Heart right ventricle (tissue), 16 donors: ENCODE results near the gene DEPDC1B. TPM values are rescaled to one million over a fixed set of nuclear protein-coding genes. Genes with fewer than 3 reads are reported as not detected.

Experiments
- ATAC-seq, 8 donors: fragments of 200-7000 bp; cut with Tn5 transposase; one replicate each; pipeline ENCODE4 v1.9.1; 2020; ENCODE audit warnings: mild to moderate bottlenecking in 8 of 8, moderate library complexity in 8 of 8, moderate number of reproducible peaks in 1 of 8
- DNase-seq, 2 donors: peaks; one replicate each; pipeline ENCODE4 v3.0.0-alpha.2; 2020
- H3K27ac ChIP-seq, 10 donors: fragments of 200-600 bp; sonication (generic) in 2 of 10; one replicate each; pipeline versions ENCODE4 v1.5.0 to v1.8.0; 2020 to 2022; ENCODE audit warnings: mild to moderate bottlenecking in 3 of 10
- H3K27me3 ChIP-seq, 7 donors: fragments of 200-600 bp; one replicate each; pipeline ENCODE4 v1.8.0; 2021 to 2022; ENCODE audit warnings: mild to moderate bottlenecking in 2 of 7
- H3K36me3 ChIP-seq, 9 donors: fragments of 200-600 bp; sonication (generic) in 1 of 9; one replicate each; pipeline versions ENCODE4 v1.5.0 to v1.8.0; 2020 to 2022; ENCODE audit warnings: mild to moderate bottlenecking in 2 of 9
- H3K4me1 ChIP-seq, 9 donors: fragments of 200-600 bp; sonication (generic) in 1 of 9; one replicate each; pipeline versions ENCODE4 v1.5.0 to v1.8.0; 2020 to 2022; ENCODE audit warnings: mild to moderate bottlenecking in 4 of 9
- H3K4me3 ChIP-seq, 10 donors: fragments of 200-600 bp; sonication (generic) in 2 of 10; one replicate each; pipeline versions ENCODE4 v1.5.0 to v1.8.0; 2020 to 2022; ENCODE audit warnings: mild to moderate bottlenecking in 7 of 10, moderate library complexity in 2 of 10
- H3K9me3 ChIP-seq, 11 donors: fragments of 200-600 bp in 10 of 11; sonication (generic) in 2 of 11; one replicate each; pipeline versions ENCODE4 v1.5.0 to v1.8.0; 2013 to 2022; ENCODE audit warnings: mild to moderate bottlenecking in 2 of 11, control low read depth in 1 of 11, moderate library complexity in 1 of 11
- WGBS, 2 donors: extraction: QIAGEN DNeasy Blood & Tissue Kit; methylation state at CpG; one replicate each; pipeline ENCODE4 v1.1.7; 2013; ENCODE audit warnings: inconsistent platforms in 1 of 2; 5-methylcytosine and 5-hydroxymethylcytosine counted together
- intact Hi-C, 10 donors: fragments of 100-400 bp; cut with DNase I; formaldehyde crosslinking; loops; one replicate each; pipeline versions ENCODE4 v1.11.1 to v1.14.2; 2022
- polyA plus RNA-seq, 2 donors: library from polyadenylated mRNA; stranded (reverse); fragments of 200-250 nt; gene quantifications; one replicate each; pipeline ENCODE4 v1.2.3, GENCODE V29; 2013
- total RNA-seq, 10 donors: library from RNA; stranded (reverse); fragmentation: NEBNext Ultra II Directional in 3 of 10; extraction: Animal tissue kit (Norgen Biotek cat#: 25700) in 3 of 10; gene quantifications; one replicate each; pipeline versions ENCODE4 v1.2.1 to v1.2.4, GENCODE V29; 2021 to 2023
- TF ChIP-seq, protein P1 (sequence below), 9 donors: fragments of 200-600 bp; sonication (generic) in 2 of 9; IDR thresholded peaks; one replicate each; pipeline versions ENCODE4 v1.5.0 to v1.8.0; 2021 to 2022; ENCODE audit warnings: antibody characterized with exemption in 9 of 9, mild to moderate bottlenecking in 5 of 9, moderate library complexity in 1 of 9
- donor health status: Arrhythmogenic right ventricular cardiomyopathy.
- donor health status: ischemic (EF 13 %, LVEDD 7.1; RV severe dilation, severe dysfunction).
- donor health status: healthy with polysubstance abuse.
- donor health status: DM: no; HTN: yes; CAD: no.
- donor health status: DM: no; HTN: no; CAD: no.
- donor health status: ischemic (EF 25% LVEDD 6.9; RV normal size, moderate dysfunction).
- donor health status: ischemic (EF 25% LVEDD 5.7; RV mildly dilated, moderate dysfunction).
- donor health status: healthy.
- donor health status: DM: yes; HTN: yes; CAD: no.
- donor health status: Ischemic cardiomyopathy.
- donor health status: ischemic (EF 35%, LVEDD 5.7; RV mildly dilated, moderate dysfunction).
- donor health status: nonischemic (EF 11% LVEDD 7.7; RV severe dilation, severe dysfunction).
- donor health status: DM: yes; HTN: yes; CAD: no.
- donor health status: PGD.
- donor health status: ischemic (EF 29% LVEDD 5.4; RV normal size, mild dysfunction).
- donor health status: nonischemic (EF 23%, LVEDD 6.1; RV moderate dilation, normal function).

DEPDC1B gene
- total and polyA plus RNA-seq, 12 donors = 0.04 to 1.1 (median 0.46) TPM; not detected in 7

DNA sequence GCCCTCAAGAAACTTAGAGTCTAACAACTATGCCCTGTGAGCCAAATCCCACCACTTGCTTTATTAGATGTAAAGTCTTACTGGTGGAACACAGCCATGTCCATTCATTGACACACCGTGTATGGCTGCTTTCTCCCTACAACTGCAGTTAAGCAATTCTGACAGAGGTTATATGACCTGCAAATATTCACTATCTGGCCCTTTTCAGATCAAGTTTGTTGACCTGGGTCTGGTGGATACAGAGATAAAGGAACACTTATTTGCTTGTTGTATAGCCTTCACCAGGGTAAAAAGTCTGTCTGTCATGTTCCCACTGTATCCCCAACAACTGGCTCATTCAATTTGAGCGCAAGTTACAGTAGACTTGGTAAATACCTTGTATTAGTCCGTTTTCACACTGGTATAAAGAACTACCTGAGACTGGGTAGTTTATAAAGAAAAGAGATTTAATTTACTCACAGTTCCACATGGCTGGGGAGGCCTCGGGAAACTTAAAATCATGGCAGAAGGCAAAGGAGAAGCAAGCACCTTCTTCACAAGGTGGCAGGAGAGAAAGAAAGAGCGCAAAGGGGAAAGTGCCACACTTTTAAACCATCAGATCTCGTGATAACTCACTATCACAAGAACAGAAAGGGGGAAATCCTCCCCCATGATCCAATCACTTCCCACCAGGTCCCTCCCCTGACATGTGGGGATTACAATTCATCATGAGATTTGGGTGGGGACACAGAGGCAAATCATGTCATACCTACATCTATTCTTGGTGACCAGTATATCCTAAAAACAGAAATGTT, 27.9 kb downstream of the DEPDC1B start:
- TF ChIP-seq, protein P1, sequence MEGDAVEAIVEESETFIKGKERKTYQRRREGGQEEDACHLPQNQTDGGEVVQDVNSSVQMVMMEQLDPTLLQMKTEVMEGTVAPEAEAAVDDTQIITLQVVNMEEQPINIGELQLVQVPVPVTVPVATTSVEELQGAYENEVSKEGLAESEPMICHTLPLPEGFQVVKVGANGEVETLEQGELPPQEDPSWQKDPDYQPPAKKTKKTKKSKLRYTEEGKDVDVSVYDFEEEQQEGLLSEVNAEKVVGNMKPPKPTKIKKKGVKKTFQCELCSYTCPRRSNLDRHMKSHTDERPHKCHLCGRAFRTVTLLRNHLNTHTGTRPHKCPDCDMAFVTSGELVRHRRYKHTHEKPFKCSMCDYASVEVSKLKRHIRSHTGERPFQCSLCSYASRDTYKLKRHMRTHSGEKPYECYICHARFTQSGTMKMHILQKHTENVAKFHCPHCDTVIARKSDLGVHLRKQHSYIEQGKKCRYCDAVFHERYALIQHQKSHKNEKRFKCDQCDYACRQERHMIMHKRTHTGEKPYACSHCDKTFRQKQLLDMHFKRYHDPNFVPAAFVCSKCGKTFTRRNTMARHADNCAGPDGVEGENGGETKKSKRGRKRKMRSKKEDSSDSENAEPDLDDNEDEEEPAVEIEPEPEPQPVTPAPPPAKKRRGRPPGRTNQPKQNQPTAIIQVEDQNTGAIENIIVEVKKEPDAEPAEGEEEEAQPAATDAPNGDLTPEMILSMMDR (IDR thresholded peaks at IDR 0.05) = no peak
- intact Hi-C loops = loop anchor here in 6 of 10 donors (5.0 to 10.0 kb wide), 4 partner anchors 857 to 1473 kb away; no protein-coding TSS in a partner anchor
- Histone ChIP-seq H3K9me3 (no peaks in the 10 kb centered on the region), H3K4me3 (no peak overlapping the region), H3K27me3 (no peaks in the 10 kb centered on the region), H3K36me3 (no peaks in the 10 kb centered on the region), H3K27ac (no peak overlapping the region), H3K4me1 (peaks cover 0 to 4% (median 0%) of the 10 kb centered on the region in 9 donors)
- no peak for ATAC-seq
- no peak for DNase-seq
- WGBS, 2 donors = 95 to 97% methylated on average over 6 of the region's 6 CpGs

DNA sequence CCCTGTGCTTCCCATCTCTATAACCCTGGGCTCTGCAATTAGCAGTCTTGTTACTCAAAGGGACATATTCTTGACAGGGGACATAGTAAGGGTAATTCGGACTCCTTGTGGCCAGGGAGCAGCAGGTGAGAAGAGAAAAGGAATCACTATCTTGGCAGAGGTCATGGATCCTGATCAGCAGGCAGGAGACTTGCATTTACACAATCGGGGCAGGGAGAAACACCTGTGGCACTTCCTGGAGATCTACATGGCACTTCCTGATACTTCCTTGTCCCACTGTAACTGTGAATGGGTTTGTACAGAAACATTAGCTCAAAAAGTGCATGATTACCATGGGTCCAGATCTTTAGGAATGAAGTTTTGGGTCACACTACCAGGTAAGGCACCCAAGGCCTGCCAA, 29.2 kb downstream of the DEPDC1B start:
- Histone ChIP-seq H3K9me3 (no peaks in the 10 kb centered on the region), H3K27me3 (no peaks in the 10 kb centered on the region), H3K27ac (no peak overlapping the region), H3K4me3 (no peak overlapping the region), H3K4me1 (peaks cover 0 to 4% (median 0%) of the 10 kb centered on the region in 9 donors), H3K36me3 (no peaks in the 10 kb centered on the region)
- DNase-seq (no peak), ATAC-seq (no peak)
- intact Hi-C loops = loop anchor here in 6 of 10 donors (5.0 to 10.0 kb wide), 4 partner anchors 856 to 1474 kb away; no protein-coding TSS in a partner anchor
- WGBS, 2 donors = 86% methylated on average over 2 of the region's 2 CpGs
- TF ChIP-seq, protein P1 (IDR thresholded peaks at IDR 0.05) = no peak

DNA sequence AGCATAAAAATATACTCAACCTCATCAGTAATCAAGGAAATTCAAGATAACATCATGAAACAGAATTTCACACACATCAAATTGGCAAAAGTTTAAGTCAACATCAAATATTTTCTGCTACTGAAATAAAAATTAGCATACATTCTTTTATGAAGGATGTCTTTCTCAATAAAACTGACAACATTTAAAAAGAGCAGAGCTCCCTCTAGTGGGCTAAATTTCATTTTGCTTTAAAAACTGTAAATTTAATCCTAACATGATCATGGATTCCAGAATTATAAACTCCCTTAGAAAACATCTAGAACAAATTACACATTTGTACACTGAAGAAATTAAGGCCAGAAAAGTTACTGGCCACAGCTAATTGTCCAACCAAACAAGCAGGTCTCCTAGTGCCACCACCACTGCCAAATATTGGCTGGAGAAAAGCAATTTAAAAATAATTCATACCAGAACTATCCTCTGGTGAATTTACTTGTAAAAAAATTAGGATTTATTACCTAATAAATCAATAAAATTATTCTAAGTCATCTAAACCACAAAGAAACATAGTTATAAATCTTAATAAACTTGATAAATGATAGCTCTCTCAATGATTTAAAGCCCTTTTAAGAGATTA, 31.2 kb downstream of the DEPDC1B start:
- no peak for ATAC-seq
- DNase-seq = no peak
- H3K27ac ChIP-seq = no peak overlapping the region
- no peaks in the 10 kb centered on the region for H3K36me3 ChIP-seq
- no peaks in the 10 kb centered on the region for H3K27me3 ChIP-seq
- H3K4me3 ChIP-seq = no peak overlapping the region
- intact Hi-C loops = loop anchor here in 5 of 10 donors (1.0 to 10.0 kb wide), 3 partner anchors 854 to 858 kb away; no protein-coding TSS in a partner anchor
- no peaks in the 10 kb centered on the region for H3K9me3 ChIP-seq
- H3K4me1 ChIP-seq = peaks cover 0 to 4% (median 0%) of the 10 kb centered on the region in 9 donors
- TF ChIP-seq, protein P1 (IDR thresholded peaks at IDR 0.05) = peak; percentile 45 to 74 (median 67)

DNA sequence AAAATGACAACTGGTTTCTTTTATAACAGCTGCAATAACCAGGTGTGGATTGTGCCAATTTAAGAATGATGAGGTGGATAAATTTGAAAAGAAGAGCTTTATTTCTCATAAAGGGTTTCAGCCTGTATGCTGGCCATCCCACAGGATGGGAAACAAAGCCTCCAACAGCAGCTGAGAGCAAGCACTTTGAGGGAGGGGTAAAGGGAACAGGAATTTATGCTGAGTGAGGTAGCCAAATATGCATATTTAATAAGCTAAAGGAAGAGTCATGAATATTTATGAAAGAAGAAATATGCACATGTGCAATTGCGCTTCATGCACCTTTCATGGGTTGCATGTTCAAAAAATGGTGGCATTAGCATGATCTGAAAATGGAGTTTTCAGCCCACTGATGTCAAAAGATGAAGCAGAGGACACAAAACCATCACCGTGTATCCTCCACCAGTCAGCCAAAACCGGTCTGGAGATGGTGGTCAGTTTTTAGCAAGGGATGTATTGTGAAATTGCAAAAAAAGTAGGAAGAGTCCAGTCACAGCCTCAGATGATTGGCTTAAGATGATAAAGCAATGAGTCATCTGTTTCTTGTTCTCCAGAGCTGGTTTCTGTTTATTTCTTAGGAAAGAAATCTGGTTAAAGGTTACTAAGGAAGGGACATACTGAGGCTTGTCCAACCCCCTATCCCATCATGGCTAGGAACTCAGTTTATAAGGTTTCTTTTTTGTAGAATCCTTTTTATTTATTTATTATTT, 47.9 kb downstream of the DEPDC1B start:
- Histone ChIP-seq H3K27ac (no peak overlapping the region), H3K9me3 (peaks cover 0 to 19% (median 0%) of the 10 kb centered on the region in 11 donors), H3K36me3 (no peaks in the 10 kb centered on the region), H3K4me1 (peaks cover 0 to 6% (median 0%) of the 10 kb centered on the region in 9 donors), H3K4me3 (no peak overlapping the region), H3K27me3 (no peaks in the 10 kb centered on the region)
- TF ChIP-seq, protein P1 (IDR thresholded peaks at IDR 0.05) = no peak
- WGBS, 2 donors = 91 to 95% methylated on average over 3 of the region's 3 CpGs
- ATAC-seq (peak in 2 of 8 donors; percentile 29 to 56), DNase-seq (no peak)
- intact Hi-C loops = loop anchor here in 1 of 10 donors (10.0 kb wide), 1 partner anchor 357 kb away; no protein-coding TSS in a partner anchor
